DOHH2 (cell line): ENCODE measurements around the gene PSTPIP1.

Experiments
- H3F3A ChIP-seq: fragments of 200-600 bp; sonication (generic), shearing (Covaris generic); 2 replicates; pipeline ENCODE4 v1.6.0; 2016; ENCODE audit warnings: antibody characterized with exemption, mild to moderate bottlenecking; ENCODE audit not compliant: control insufficient read depth, insufficient read depth
- H3K27ac ChIP-seq: fragments of 200-600 bp; sonication (generic); 2 replicates; pipeline ENCODE4 v1.5.1; 2014; ENCODE audit warnings: low read depth, mild to moderate bottlenecking, low read length, moderate library complexity
- H3K27me3 ChIP-seq: fragments of 200-600 bp; sonication (generic); 2 replicates; pipeline ENCODE4 v1.6.1; 2014; ENCODE audit warnings: mild to moderate bottlenecking, low read length, mixed read lengths; ENCODE audit not compliant: control insufficient read depth
- H3K36me3 ChIP-seq: fragments of 200-600 bp; sonication (generic); 2 replicates; pipeline ENCODE4 v1.6.1; 2014; ENCODE audit warnings: mild to moderate bottlenecking, low read length, moderate library complexity, mixed read lengths; ENCODE audit not compliant: control insufficient read depth
- H3K4me1 ChIP-seq: fragments of 200-600 bp; sonication (generic); 2 replicates; pipeline ENCODE4 v1.6.1; 2014; ENCODE audit warnings: mild to moderate bottlenecking, low read length, mixed read lengths; ENCODE audit not compliant: control insufficient read depth
- H3K4me2 ChIP-seq: fragments of 200-600 bp; sonication (generic); 2 replicates; pipeline ENCODE4 v1.6.0; 2014; ENCODE audit warnings: mild to moderate bottlenecking, low read length, moderate library complexity
- H3K4me3 ChIP-seq: fragments of 200-600 bp; sonication (generic); 2 replicates; pipeline ENCODE4 v1.5.1; 2014; ENCODE audit warnings: mild to moderate bottlenecking, low read length, mixed read lengths
- H3K79me2 ChIP-seq: fragments of 200-600 bp; sonication (generic); 2 replicates; pipeline ENCODE4 v1.6.1; 2014; ENCODE audit warnings: mild to moderate bottlenecking, low read length, mixed read lengths; ENCODE audit not compliant: control insufficient read depth
- H3K9me2 ChIP-seq: fragments of 200-600 bp; sonication (generic); replicated peaks from 2 replicates; pipeline ENCODE4 v1.6.1; 2014; ENCODE audit warnings: mild to moderate bottlenecking, low read length, mixed read lengths; ENCODE audit not compliant: control insufficient read depth
- H3K9me3 ChIP-seq: fragments of 200-600 bp; sonication (generic); 2 replicates; pipeline ENCODE4 v1.6.1; 2014; ENCODE audit warnings: antibody characterized with exemption, low read length, mixed read lengths; ENCODE audit not compliant: control insufficient read depth, insufficient read depth
- H4K20me1 ChIP-seq: fragments of 200-600 bp; sonication (generic); 2 replicates; pipeline ENCODE4 v1.6.0; 2014; ENCODE audit warnings: low read depth, mild to moderate bottlenecking, antibody characterized with exemption, low read length, moderate library complexity; ENCODE audit not compliant: control insufficient read depth, insufficient read depth
- CTCF ChIP-seq: fragments of 200-600 bp; sonication (generic); IDR thresholded peaks from one replicate; pipeline ENCODE4 v1.5.1; 2014; ENCODE audit warnings: antibody characterized with exemption, mild to moderate bottlenecking, low read depth, low read length; ENCODE audit not compliant: poor library complexity, severe bottlenecking
- EZH2phosphoT487 ChIP-seq: fragments of 200-600 bp; sonication (generic); IDR thresholded peaks from 2 replicates; pipeline ENCODE4 v1.6.1; 2017; ENCODE audit warnings: borderline replicate concordance, mild to moderate bottlenecking, antibody characterized with exemption, low read length, moderate library complexity, mixed read lengths

The PSTPIP1 gene

GRCh38 chr15:77015646-77016320 is 20.9 kb downstream of the PSTPIP1 start:
- Histone ChIP-seq H3K27ac (no peak overlapping the region), H3K4me2 (no peak overlapping the region), H3K4me3 (no peak overlapping the region), H3K36me3 (no peaks in the 10 kb centered on the region), H4K20me1 (no peaks in the 10 kb centered on the region), H3F3A (no peaks in the 10 kb centered on the region), H3K4me1 (peaks cover 5% of the 10 kb centered on the region; the same call in 1 of the 2 replicates), H3K9me3 (no peaks in the 10 kb centered on the region), H3K27me3 (no peaks in the 10 kb centered on the region), H3K9me2 (no peaks in the 10 kb centered on the region), H3K79me2 (no peaks in the 10 kb centered on the region)
- TF ChIP-seq CTCF (no peak), EZH2phosphoT487 (no peak)

- Histone ChIP-seq H3K27ac (no peak overlapping the region), H3K36me3 (no peaks in the 10 kb centered on the region), H3K9me3 (no peaks in the 10 kb centered on the region), H3K9me2 (no peaks in the 10 kb centered on the region), H3K4me1 (peaks cover 5% of the 10 kb centered on the region; the same call in 1 of the 2 replicates), H3F3A (no peaks in the 10 kb centered on the region), H3K4me2 (no peak overlapping the region), H3K4me3 (no peak overlapping the region), H3K79me2 (no peaks in the 10 kb centered on the region), H4K20me1 (no peaks in the 10 kb centered on the region), H3K27me3 (no peaks in the 10 kb centered on the region)
- TF ChIP-seq CTCF (no peak), EZH2phosphoT487 (no peak)
These were observed 21.4 kb downstream of the PSTPIP1 start for GRCh38 chr15:77016321-77016695.

GRCh38 chr15:77017091-77017660 is 22.2 kb downstream of the PSTPIP1 start:
- H3K79me2 ChIP-seq, result no peaks in the 10 kb centered on the region
- H3K27ac ChIP-seq, result no peak overlapping the region
- H3K4me1 ChIP-seq, result peaks cover 5% of the 10 kb centered on the region; the same call in 1 of the 2 replicates
- no peaks in the 10 kb centered on the region for H3K9me3 ChIP-seq
- H3F3A ChIP-seq, result no peaks in the 10 kb centered on the region
- H3K4me3 ChIP-seq, result no peak overlapping the region
- no peak overlapping the region for H3K4me2 ChIP-seq
- no peaks in the 10 kb centered on the region for H4K20me1 ChIP-seq
- no peaks in the 10 kb centered on the region for H3K36me3 ChIP-seq
- H3K9me2 ChIP-seq, result no peaks in the 10 kb centered on the region
- no peak for TF ChIP-seq EZH2phosphoT487
- no peak for TF ChIP-seq CTCF
- no peaks in the 10 kb centered on the region for H3K27me3 ChIP-seq
